IgD-negative memory B cell (primary cell): ENCODE results near the gene ARL5C. TPM values are rescaled to one million over a fixed set of nuclear protein-coding genes. Genes with fewer than 3 reads are reported as not detected.

Source experiments
- H3K27ac Mint-ChIP-seq, 3 donors: one replicate each; pipeline ENCODE4 v1.8.0; 2020 to 2022; ENCODE audit warnings: mild to moderate bottlenecking in 3 of 3, mixed read lengths in 3 of 3, moderate library complexity in 1 of 3
- H3K27me3 Mint-ChIP-seq: one replicate; pipeline ENCODE4 v1.8.0; 2021; ENCODE audit warnings: mixed read lengths
- H3K36me3 Mint-ChIP-seq: one replicate; pipeline ENCODE4 v1.8.0; 2020; ENCODE audit warnings: mild to moderate bottlenecking, mixed read lengths
- H3K4me1 Mint-ChIP-seq, 3 donors: one replicate each; pipeline ENCODE4 v1.8.0; 2020 to 2022; ENCODE audit warnings: mixed read lengths in 3 of 3, mild to moderate bottlenecking in 1 of 3
- H3K4me3 Mint-ChIP-seq, 4 donors: one replicate each; pipeline ENCODE4 v1.8.0; 2020 to 2022; ENCODE audit warnings: mild to moderate bottlenecking in 4 of 4, mixed read lengths in 4 of 4, moderate library complexity in 3 of 4
- H3K9me3 Mint-ChIP-seq, 3 donors: one replicate each; pipeline ENCODE4 v1.8.0; 2020 to 2021; ENCODE audit warnings: mixed read lengths in 3 of 3, mild to moderate bottlenecking in 1 of 3
- polyA plus RNA-seq: library from polyadenylated mRNA; unstranded; fragments of 300-500 nt; fragmentation: Illumina TruSeq; gene quantifications from one replicate; pipeline ENCODE4 v1.2.3, GENCODE V29; 2021

The ARL5C gene
- polyA plus RNA-seq, 1 donor from 2014 or later, result not detected

DNA sequence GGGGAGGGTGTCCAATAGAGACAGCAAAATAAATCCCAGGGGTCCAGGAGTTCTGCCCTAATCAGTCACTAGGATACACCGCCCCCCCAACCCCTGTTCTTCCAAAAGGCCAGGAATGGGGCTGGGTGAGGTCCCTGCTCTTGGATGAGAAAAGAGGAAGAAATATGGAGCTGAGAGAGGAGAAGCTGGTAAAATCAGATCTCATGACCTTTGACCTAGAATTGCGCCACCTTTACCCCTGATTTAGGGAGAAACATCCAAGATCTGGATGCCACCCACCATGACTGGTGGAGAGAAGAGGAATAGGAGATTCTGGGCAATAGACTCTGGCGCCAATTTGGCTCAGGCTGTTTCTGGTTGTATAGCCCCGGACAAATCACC is 32.2 kb upstream of the ARL5C start:
- Mint-ChIP-seq H3K9me3 (no peaks in the 10 kb centered on the region), H3K4me1 (peaks cover 20 to 40% (median 29%) of the 10 kb centered on the region in 3 donors), H3K27ac (peak overlapping the region in 2 of 3 donors; percentile 27 to 37), H3K27me3 (no peaks in the 10 kb centered on the region), H3K36me3 (peaks cover 4% of the 10 kb centered on the region), H3K4me3 (peak overlapping the region; percentile 75 to 95 (median 85))

DNA sequence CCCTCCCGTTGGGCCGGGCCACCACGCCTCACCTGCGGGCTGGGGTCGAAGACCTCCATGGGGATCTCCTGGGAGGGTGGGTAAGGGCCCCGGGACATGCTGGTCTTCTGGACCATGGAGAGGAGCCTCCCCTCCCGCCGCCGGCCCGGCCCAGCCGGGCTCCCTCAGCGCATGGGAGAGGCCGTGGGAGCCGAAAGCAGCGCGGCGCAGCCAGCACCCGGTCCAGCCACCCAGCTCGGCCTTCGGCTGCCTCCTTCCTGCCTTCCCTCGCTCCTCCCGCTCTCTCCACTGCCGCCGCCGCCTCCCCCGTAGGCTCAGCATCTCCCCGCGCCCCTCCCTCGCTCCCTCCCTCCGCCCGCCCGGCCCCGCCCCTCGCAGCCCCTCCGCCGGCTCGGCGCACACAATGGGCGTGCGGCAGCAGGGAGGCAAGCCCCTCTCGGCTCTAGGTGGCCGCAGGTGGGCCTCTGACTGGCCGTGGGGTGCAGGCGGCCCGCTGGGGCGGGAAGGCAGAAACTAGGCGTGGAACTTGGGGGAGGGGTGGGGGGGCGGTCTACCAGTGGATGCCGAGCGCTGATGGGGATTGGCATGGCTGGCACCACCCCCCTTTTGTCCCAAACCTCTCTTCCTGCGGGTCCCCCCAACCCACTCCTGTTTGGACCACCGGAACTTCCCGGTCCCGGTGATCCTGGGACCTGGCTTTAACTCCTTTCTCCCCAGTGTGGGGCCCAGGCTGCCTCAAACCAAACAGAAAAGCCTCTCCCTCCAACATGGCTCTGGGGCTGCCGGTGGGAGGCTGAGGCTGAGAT is 31.6 kb upstream of the ARL5C start, which contains the start of gene CACNB1:
TSS of gene CACNB1 (minus strand) at position 290 of the 806 bp plus-strand sequence. CDS start at position 116, 174 bp downstream.
- Mint-ChIP-seq H3K36me3 (peaks cover 3% of the 10 kb centered on the region), H3K27me3 (no peaks in the 10 kb centered on the region), H3K4me3 (peak within 1 kb of the TSS; percentile 75 to 95 (median 92)), H3K27ac (peak within 1 kb of the TSS in 2 of 3 donors; percentile 27 to 84), H3K4me1 (peaks cover 20 to 36% (median 28%) of the 10 kb centered on the region in 3 donors), H3K9me3 (no peaks in the 10 kb centered on the region)

DNA sequence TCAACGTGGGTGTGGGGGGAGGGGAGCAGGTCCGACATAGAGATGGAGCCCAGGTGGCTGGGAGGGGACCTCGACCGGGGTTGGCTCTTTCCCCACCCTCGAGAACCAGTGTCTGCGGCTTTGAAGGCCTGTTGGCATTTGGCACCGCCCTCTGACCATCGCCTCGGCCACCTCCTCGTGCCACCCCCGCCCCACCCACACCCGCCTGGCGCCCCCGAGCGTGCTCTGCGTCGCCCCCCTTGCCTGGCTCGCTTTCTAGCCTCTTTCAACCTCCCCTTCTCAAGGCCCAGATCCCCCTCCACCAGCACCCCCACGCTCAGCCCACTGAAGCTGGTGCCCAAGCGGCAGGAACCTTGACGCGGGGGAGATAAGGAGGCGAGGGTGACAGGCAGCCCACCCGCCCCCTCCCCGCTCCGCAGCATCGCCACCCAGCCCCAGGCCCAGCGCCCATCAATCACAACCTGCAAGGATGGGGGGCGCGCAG is 30.9 kb upstream of the ARL5C start:
- Mint-ChIP-seq H3K36me3 (no peaks in the 10 kb centered on the region), H3K4me1 (peaks cover 20 to 29% (median 28%) of the 10 kb centered on the region in 3 donors), H3K9me3 (no peaks in the 10 kb centered on the region), H3K27me3 (no peaks in the 10 kb centered on the region), H3K27ac (peak overlapping the region in 1 of 3 donors; percentile 84), H3K4me3 (peak overlapping the region; percentile 63 to 91 (median 80))

DNA sequence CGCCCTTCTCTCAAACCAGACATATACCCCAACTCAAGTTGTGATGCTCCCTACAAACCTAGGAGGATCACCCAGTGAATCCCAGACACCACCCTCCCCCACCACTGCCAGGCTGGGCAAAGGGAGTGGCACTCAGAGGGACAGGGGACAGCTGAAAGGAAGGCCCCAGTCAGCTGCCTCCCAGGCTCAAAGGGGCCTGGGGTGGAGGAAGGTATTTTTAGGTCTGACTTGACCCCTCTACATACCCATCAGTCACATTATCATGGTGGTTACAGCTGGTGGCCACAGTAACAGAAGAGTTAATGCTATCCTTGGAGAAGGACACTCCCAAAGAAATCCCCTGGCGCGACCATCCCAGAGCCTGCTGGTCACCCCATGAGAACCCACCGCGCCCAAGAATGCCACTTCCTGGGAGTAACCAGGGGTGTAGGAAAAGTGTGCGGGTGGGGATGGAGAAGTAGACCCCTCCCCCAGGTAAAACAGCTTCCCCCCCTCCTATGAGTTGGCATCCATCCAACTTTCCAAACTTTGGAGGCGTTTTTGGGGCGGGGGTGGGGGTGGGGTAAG is 30.4 kb upstream of the ARL5C start:
- no peaks in the 10 kb centered on the region for H3K36me3 Mint-ChIP-seq
- peak overlapping the region in 1 of 3 donors; percentile 84 for H3K27ac Mint-ChIP-seq
- H3K4me1 Mint-ChIP-seq, result peaks cover 17 to 28% (median 26%) of the 10 kb centered on the region in 3 donors

GRCh38 chr17:39195568-39196160 is 29.7 kb upstream of the ARL5C start:
- Mint-ChIP-seq H3K27ac (peak overlapping the region; percentile 68 to 84 (median 71)), H3K36me3 (peaks cover under 1% of the 10 kb centered on the region), H3K4me3 (peak overlapping the region; percentile 71 to 92 (median 76)), H3K27me3 (no peaks in the 10 kb centered on the region), H3K9me3 (no peaks in the 10 kb centered on the region), H3K4me1 (peaks cover 14 to 23% (median 22%) of the 10 kb centered on the region in 3 donors)

More for the DNA sequence above, 30.4 kb upstream of the ARL5C start:
- no peaks in the 10 kb centered on the region for H3K9me3 Mint-ChIP-seq
- H3K27me3 Mint-ChIP-seq, result no peaks in the 10 kb centered on the region
- peak overlapping the region; percentile 71 to 92 (median 76) for H3K4me3 Mint-ChIP-seq

GRCh38 chr17:39194985-39195524 is 29.1 kb upstream of the ARL5C start:
- Mint-ChIP-seq H3K36me3 (peaks cover 3% of the 10 kb centered on the region), H3K4me1 (peaks cover 13 to 23% (median 19%) of the 10 kb centered on the region in 3 donors), H3K27me3 (no peaks in the 10 kb centered on the region), H3K9me3 (no peaks in the 10 kb centered on the region), H3K27ac (peak overlapping the region in 1 of 3 donors; percentile 84), H3K4me3 (peak overlapping the region; percentile 12 to 72 (median 30))

DNA sequence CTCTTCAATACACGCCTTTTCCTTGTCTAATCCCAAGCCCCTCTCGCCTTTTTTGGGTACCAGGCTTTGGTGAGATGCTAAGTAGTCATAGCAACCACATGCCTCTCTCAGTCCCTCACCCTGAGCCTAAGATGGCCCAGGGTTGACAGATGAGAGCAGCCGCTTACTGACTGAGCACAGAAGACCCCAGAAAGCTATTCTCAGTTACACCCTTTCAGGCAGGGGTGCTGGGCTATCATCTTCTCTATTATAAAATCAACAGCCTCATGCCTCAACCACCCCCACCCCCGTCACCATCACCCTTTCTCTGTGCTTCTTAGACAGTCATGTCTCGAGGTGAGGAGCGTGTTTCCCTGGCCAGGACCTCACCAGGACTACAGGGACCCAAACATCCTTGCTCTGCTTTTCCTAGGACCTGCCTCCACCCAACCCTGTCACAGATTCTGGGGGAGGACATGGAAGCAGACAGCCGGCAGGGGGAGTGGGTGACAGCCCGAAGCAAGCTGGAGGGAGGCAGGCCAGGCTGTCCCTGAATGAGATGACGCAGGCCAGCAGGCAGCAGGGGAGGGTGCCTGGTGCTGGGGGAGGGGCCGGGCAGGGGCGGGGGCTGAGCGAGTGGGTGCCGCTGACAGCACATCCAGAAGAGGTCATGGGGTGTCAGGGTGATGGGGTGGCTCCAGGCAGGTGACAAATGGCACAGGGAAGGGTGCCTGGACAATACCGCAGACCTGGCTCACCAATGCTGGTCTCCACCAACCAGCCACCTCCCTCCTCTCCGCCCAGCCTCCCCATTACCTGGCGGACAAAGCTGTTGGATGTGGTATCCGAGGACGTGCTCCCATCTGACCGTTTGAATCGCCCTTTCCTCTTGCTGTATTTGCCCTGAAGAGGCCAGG is 28.4 kb upstream of the ARL5C start:
- Mint-ChIP-seq H3K4me1 (peaks cover 10 to 17% (median 13%) of the 10 kb centered on the region in 3 donors), H3K27ac (peak overlapping the region in 1 of 3 donors; percentile 22), H3K9me3 (no peaks in the 10 kb centered on the region), H3K27me3 (no peaks in the 10 kb centered on the region), H3K4me3 (peak overlapping the region in 3 of 4 donors; percentile 12 to 49 (median 12)), H3K36me3 (peaks cover 3% of the 10 kb centered on the region)

DNA sequence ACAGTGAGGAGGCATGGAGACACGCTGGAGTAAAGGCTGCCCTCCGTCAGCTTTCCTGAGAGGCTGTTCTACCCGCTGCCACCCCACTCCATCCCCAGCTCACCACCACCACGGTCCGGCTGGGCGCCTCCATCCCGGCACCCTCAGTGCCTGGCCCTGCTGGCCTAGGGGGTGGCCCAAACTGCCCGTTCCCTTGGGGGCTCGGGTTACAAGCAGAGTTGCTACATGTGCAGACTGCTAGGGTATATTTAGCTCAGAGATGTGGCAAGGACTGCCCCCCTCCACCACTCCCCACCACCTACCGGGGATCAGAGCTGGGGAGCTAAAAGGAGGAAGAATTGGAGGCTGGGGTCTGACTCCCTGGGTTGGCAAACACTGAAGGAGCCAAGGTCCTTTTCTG is 27.4 kb upstream of the ARL5C start:
- no peaks in the 10 kb centered on the region for H3K27me3 Mint-ChIP-seq
- H3K27ac Mint-ChIP-seq, result peak overlapping the region in 1 of 3 donors; percentile 15
- peaks cover 3% of the 10 kb centered on the region for H3K36me3 Mint-ChIP-seq
- H3K4me3 Mint-ChIP-seq, result peak overlapping the region in 1 of 4 donors; percentile 11
- peaks cover 7 to 11% (median 7%) of the 10 kb centered on the region in 3 donors for H3K4me1 Mint-ChIP-seq
- no peaks in the 10 kb centered on the region for H3K9me3 Mint-ChIP-seq

DNA sequence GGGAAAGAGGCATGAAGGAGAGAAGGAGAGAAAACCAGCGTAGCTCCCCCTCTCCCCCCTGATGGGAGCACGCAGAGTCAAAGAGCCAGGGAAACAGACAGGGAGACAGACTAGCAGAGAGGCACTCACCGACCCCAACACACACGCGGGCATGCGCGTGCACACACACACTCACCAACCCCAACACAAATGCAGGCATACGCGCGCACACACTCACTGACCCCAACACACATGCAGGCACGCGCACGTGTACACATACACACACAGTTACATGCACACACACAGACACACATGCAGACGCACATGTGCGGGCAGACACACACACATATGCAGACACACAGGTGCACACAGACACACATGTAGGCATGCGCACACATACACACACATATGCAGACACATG is 26.9 kb upstream of the ARL5C start:
- H3K4me3 Mint-ChIP-seq, result peak overlapping the region in 1 of 4 donors; percentile 11
- H3K27me3 Mint-ChIP-seq, result no peaks in the 10 kb centered on the region
- peaks cover 3% of the 10 kb centered on the region for H3K36me3 Mint-ChIP-seq
- peaks cover 7 to 9% (median 7%) of the 10 kb centered on the region in 3 donors for H3K4me1 Mint-ChIP-seq
- no peaks in the 10 kb centered on the region for H3K9me3 Mint-ChIP-seq
- peak overlapping the region in 2 of 3 donors; percentile 15 to 73 for H3K27ac Mint-ChIP-seq

- Mint-ChIP-seq H3K4me3 (peak overlapping the region in 2 of 4 donors; percentile 23 to 40), H3K4me1 (peaks cover 7 to 9% (median 7%) of the 10 kb centered on the region in 3 donors), H3K27me3 (no peaks in the 10 kb centered on the region), H3K9me3 (no peaks in the 10 kb centered on the region), H3K27ac (peak overlapping the region in 2 of 3 donors; percentile 0 to 36), H3K36me3 (peaks cover 5% of the 10 kb centered on the region)
These were observed 26.0 kb upstream of the ARL5C start for GRCh38 chr17:39191750-39192510.

- Mint-ChIP-seq H3K27ac (no peak overlapping the region), H3K36me3 (peaks cover 6% of the 10 kb centered on the region), H3K9me3 (no peaks in the 10 kb centered on the region), H3K27me3 (no peaks in the 10 kb centered on the region), H3K4me3 (no peak overlapping the region), H3K4me1 (peaks cover 0 to 2% (median 1%) of the 10 kb centered on the region in 3 donors)
These were observed 21.3 kb upstream of the ARL5C start for GRCh38 chr17:39187152-39187830.

- Mint-ChIP-seq H3K27me3 (no peaks in the 10 kb centered on the region), H3K36me3 (peaks cover 6% of the 10 kb centered on the region), H3K27ac (no peak overlapping the region), H3K4me1 (peaks cover 0 to 1% (median 0%) of the 10 kb centered on the region in 3 donors), H3K4me3 (no peak overlapping the region), H3K9me3 (no peaks in the 10 kb centered on the region)
These were observed 20.6 kb upstream of the ARL5C start for GRCh38 chr17:39186481-39187002.

DNA sequence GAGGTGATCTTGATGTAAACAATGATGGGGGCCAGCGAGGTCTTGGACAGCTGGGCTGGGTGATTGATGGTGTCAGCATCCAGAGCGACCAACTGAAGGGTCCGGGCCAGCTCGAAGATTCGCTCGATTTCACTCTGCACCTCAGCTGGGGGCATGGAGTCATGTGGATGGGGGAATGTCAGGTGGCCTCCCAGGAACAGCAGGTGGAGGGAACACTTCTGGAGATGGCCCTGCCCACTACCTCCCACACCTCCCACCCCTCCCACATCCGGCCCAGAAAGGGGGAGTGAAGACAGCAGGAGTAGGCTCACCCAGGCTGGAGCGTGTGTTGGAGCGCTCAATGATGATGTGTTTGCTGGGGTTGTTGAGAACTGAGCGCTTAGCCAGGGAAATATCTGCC is 17.8 kb upstream of the ARL5C start:
- H3K9me3 Mint-ChIP-seq, result no peaks in the 10 kb centered on the region
- no peaks in the 10 kb centered on the region for H3K27me3 Mint-ChIP-seq
- H3K27ac Mint-ChIP-seq, result no peak overlapping the region
- H3K4me1 Mint-ChIP-seq, result peaks cover 0 to 1% (median 0%) of the 10 kb centered on the region in 3 donors
- H3K36me3 Mint-ChIP-seq, result peaks cover 3% of the 10 kb centered on the region
- no peak overlapping the region for H3K4me3 Mint-ChIP-seq
